C4-2B (cell line): ENCODE data around the gene CDKAL1.

Source experiments
- CTCF ChIP-seq: fragments of 450-650 bp; conservative IDR thresholded peaks from 2 replicates; pipeline ENCODE4 v1.5.1; 2017; ENCODE audit warnings: mild to moderate bottlenecking
- ZFX ChIP-seq: fragments of 450-650 bp; IDR thresholded peaks from 2 replicates; pipeline ENCODE4 v1.6.1; 2017

- TF ChIP-seq CTCF (no peak), ZFX (no peak)
These were observed 437 bp upstream of the CDKAL1 start for GRCh38 chr6:20533746-20534294.
